22Rv1 (cell line): Measurements from ENCODE around the gene PPP1R27.
"Not testable (repeated sequence)": the region's sequence is repeated elsewhere in the genome, so short reads cannot be mapped to it uniquely, and the experiment has no call there.

Source experiments
- H3K27ac ChIP-seq: fragments of 450-650 bp; 2 replicates; pipeline ENCODE4 v1.5.1; 2017
- CTCF ChIP-seq: fragments of 450-650 bp; IDR thresholded peaks from 2 replicates; pipeline ENCODE4 v1.5.1; 2017; ENCODE audit warnings: mild to moderate bottlenecking
- ZFX ChIP-seq: fragments of 450-650 bp; IDR thresholded peaks from 2 replicates; pipeline ENCODE4 v1.6.1; 2017; ENCODE audit warnings: antibody characterized with exemption, borderline replicate concordance

The PPP1R27 gene

GRCh38 chr17:81842725-81843504 lies 8.1 kb upstream of the PPP1R27 start:
- TF ChIP-seq CTCF, result no peak
- no peak for TF ChIP-seq ZFX

GRCh38 chr17:81842378-81842724 lies 7.5 kb upstream of the PPP1R27 start:
- H3K27ac ChIP-seq, result 0 out of 2 replicates have a peak overlapping the region, but pooled peaks have one; percentile 7
- TF ChIP-seq CTCF (no peak), ZFX (no peak)

More at GRCh38 chr17:81842725-81843504, 8.1 kb upstream of the PPP1R27 start:
- 0 out of 2 replicates have a peak overlapping the region, but pooled peaks have one; percentile 7 for H3K27ac ChIP-seq

- no peak overlapping the region for H3K27ac ChIP-seq
- TF ChIP-seq CTCF, result no peak
- no peak for TF ChIP-seq ZFX
These were observed 7.0 kb upstream of the PPP1R27 start for GRCh38 chr17:81841866-81842265.

- TF ChIP-seq ZFX (no peak), CTCF (no peak)
- H3K27ac ChIP-seq, result no peak overlapping the region
These were observed 6.3 kb upstream of the PPP1R27 start for GRCh38 chr17:81840826-81841778.

- H3K27ac ChIP-seq, result not testable (repeated sequence)
These were observed 5.2 kb upstream of the PPP1R27 start for GRCh38 chr17:81840059-81840458.

GRCh38 chr17:81839301-81839700 lies 4.5 kb upstream of the PPP1R27 start:
- TF ChIP-seq CTCF (no peak), ZFX (no peak)
- H3K27ac ChIP-seq, result no peak overlapping the region

GRCh38 chr17:81838753-81839255 lies 4.0 kb upstream of the PPP1R27 start:
- no peak overlapping the region for H3K27ac ChIP-seq
- no peak for TF ChIP-seq CTCF
- no peak for TF ChIP-seq ZFX
